GM03348 (cell line): ENCODE results near the gene PDGFRB.

Experiments
- DNase-seq: peaks from one replicate; pipeline ENCODE4 v3.0.0; 2012; ENCODE audit warnings: low spot score

The PDGFRB gene

DNA sequence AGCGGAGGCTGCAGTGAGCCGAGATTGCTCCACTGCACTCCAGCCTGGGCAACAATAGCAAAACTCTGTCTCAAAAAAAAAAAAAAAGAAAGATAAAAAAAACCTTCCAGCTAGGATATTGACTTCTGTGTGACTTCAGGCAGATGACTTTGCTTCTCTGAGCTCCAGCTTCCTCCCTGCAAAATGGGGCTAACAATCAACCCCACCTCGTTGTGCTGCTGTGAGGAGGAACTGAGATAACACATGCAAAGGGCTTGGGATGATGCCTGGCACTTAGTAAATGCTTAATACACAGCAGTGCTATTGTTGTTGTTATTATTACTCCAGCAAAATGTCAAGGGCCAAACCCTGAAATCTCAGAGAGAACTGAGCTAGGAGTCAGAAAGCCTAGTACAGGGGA lies 7.4 kb upstream of the PDGFRB start:
- DNase-seq = no peak

DNA sequence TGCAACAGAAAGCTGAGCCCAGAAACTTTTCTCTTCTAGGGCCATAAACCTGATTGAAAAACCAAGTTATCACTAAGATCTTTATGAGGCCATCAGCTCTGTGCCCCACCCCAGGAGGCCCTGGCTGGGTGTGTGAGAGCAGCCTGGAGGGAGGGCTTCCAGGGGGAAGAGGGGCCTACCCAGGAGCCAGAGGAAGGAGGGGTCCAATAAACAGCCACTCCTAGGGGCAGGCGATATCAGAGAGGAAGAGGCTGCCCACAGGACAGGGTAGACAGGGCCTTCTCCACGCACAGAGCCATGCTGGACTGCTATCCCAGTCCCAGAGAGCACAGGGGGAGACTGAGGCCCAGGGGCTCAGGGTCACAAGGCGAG lies 6.5 kb upstream of the PDGFRB start:
- no peak for DNase-seq

DNA sequence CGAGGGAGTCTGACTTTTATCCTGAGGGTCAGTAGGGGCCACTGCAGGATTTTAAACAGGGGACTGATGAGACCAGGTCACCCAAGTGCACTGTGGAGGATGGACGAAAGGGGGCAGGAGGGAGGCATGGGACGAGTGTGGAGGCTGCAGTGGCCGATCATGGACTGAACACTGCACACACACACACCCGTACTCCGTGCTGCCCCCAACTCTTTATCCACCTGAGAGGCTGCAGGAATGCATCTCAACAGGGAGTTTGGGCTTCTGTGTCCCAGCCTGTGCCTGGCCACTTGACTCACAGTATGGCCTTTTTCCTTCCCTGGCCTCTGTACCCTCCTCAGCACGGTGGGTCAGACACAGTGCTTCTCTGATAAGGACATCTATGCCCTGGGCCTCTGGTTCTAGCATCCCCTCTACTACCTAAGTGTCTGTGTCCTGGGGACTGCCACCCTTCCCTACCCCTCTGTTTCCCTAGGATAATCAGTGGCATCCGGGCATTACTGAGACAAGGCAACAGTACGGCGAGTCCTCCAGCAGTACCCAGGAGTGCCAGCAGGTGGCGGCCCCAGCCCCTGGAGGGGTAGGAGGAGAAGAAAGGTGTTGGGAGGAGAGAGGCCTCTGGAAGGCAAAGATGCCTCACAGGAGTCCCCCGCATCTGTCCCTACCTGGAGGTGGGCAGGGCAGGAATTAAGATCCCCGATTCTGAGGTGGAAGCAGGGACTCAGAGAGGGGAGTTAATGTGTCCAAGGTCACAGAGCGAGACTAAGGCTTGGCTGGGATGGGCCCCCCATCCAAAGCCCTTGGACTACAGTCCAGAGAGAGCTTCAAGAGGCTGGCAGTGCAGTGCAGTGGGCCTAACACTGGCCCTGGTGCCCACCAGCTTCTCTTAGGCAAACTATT lies 5.8 kb upstream of the PDGFRB start:
- DNase-seq = peak; percentile 92

DNA sequence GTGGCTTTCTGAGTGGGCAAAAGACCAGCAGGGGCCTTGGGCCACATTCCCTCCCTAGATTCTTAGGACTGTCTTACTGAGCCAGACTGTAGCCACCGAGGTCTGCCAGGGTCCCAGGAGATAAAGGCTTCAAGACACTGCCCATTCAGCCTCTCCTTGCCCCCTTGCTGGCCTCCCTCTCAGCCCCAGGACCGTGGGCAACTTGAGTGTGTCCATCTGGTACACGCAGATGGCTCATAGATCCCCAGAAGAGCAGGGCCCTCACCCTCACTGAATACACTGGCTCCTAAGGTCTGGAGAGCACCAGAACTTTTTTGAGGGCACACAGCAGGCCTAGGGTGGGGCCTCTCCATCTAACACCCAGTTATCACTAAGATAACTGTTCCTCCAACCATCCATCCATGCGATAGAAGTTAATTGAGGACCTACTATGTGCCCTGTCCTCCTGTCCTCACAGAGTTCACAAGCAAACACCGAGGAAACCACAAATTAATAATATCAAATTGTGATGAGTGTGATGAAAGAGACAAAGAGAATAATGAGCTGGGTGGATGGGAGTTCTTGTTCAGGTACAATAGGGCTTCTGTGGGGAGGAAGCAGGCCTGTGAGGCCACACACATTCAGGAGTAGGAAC lies 4.9 kb upstream of the PDGFRB start:
- DNase-seq = no peak

DNA sequence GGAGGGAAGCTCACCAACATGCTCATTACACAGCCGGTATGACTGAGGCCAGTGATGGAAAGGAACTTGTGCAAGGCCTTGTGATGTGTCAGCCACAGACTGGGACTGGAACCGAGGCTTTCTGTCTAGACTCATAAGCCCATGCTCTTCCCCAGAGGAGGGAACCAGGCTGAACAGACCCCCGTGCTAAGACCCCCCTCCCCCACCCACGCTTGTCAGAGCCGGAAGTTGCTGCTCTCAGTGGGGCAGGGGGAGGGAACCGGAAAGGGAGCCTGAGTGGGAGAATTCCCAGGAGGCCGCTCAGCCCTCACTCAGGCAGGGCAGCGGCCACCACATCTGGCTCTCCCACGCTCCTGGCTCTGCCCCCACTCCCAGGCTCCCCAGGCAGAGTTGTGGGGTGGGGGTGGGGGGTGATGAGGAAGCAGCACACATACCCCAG lies 4.1 kb upstream of the PDGFRB start:
- DNase-seq = peak; percentile 92

DNA sequence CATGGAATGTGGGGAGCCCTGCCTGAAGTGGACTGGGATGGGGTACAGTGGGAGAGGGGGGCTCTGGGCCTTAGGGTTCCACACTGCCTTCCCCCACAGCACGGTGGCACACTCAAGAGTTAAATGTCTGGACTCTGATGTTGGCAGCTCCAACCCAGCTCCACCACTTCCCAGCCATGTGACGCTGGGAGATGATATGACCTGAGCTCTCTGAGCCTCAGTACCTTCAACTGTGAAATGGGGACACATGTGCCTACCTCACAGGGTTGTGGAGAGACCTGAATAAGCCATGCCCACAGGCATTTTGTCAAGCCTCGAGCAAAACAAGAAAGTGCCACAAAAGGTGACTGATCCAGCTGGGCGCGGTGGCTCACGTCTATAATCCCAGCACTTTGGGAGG lies 3.4 kb upstream of the PDGFRB start:
- DNase-seq = no peak

DNA sequence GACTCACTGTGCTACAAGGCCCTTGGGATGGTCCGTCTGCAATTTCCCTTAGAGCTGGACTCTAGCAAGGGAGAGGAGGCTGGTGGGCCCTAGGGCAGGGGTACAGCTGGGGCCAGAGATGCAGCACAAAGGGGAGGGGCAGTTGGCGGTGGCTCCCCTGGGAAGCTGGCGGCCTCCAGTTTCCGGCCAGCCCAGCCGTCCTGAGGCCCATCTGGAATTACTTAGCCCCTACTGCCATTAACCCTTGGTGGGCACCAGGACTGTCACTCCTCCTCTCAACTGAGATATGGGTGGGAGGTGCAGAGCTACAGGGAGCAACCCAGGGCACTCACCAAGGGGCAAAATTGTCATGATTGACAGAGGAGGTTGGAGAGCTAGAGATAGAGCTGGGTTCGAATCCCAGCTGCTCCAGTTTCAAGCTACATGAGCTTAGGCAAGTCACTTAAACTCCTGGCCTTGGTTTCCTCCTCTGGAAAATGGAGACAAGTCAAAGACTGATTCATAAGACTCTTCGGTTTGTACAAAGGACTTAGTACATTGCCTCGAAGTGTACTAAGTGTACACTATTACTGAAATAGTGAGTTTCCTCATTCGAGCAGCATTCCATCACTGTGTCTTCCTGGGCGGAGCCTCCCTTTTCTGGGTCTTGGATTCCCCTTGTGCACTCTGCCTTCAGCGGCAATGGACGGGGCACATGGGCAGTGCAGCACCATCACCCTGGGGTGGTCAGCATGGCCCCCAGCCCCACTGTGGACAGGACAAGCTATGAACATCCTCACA lies 2.7 kb upstream of the PDGFRB start:
- DNase-seq = peak; percentile 83

DNA sequence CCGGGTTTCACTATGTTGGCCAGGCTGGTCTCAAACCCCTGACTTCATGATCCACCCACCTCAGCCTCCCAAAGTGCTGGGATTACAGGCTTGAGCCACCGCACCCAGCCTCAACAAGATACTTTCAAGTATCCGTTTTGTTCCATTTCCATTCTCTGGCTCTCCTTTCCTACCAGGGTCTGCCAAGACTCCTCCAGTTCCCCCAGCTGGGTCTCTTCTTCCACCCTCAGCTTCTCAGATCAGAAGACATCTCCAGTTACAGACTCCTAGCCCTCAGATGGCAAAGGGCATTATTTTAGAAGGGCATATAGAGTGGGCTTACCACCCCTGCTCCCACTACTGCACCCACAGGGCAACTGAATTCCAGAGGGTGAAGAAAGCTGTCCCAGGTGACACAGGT lies 1.5 kb upstream of the PDGFRB start:
- no peak for DNase-seq

DNA sequence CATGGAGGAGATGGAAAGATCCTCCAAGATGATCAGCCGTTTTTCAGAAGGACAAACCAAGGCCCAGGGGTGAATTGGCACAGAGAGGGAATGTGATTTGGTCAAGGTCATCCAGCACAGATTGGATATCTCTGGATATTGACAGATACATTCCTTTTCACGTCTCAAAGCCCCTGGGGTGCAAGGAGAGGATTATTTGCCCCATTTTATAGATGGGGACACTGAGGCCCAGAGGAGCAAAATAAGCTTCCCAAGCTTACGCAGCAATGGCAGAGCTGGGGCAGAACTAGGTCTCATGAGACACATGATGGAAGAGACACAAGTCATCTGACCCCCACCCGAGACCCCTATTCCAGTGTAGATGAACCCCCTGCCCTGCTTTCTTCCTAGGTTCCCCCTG lies 895 bp upstream of the PDGFRB start:
- no peak for DNase-seq

DNA sequence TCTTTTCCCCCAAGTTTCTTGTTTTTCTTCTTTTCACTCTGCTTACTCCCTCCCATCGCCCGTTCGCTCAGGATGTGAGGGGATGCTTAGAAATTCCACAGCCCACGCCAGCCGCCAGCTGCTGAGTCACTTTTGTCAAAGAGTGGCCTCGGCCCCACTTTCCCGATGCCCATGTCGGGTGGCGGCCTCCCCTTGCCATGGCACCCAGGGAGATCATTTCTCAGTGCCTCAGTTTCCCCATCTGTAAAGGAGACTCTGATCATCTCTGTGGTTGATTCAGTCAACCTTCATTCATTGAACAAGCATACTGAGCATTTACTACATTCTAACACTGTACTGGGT lies 353 bp upstream of the PDGFRB start:
- no peak for DNase-seq

DNA sequence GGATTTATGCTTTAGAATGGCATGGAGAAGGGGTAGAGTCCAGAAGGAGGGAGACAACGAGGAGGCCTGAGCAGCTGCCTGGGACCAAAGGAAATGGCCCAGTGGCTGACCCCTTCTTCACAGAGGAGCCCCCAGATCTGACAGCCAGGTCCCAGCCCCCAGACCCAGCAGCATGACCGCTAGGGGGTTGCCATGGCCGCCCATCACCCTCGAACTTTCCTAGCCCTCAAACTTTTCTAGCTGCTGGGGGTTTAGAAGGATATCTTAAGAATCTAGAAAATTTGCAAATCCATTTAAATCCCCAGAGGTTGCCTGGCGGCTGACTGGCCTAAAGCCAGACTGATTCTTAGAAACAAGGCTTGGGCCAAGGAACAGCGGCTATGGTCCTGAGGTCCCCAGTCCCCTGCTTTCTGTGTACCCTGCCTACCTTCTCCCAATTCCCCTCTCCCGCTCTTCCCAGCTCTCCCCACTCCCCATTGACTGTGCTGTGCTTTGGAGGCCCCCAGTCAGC lies 972 bp downstream of the PDGFRB start:
- no peak for DNase-seq

DNA sequence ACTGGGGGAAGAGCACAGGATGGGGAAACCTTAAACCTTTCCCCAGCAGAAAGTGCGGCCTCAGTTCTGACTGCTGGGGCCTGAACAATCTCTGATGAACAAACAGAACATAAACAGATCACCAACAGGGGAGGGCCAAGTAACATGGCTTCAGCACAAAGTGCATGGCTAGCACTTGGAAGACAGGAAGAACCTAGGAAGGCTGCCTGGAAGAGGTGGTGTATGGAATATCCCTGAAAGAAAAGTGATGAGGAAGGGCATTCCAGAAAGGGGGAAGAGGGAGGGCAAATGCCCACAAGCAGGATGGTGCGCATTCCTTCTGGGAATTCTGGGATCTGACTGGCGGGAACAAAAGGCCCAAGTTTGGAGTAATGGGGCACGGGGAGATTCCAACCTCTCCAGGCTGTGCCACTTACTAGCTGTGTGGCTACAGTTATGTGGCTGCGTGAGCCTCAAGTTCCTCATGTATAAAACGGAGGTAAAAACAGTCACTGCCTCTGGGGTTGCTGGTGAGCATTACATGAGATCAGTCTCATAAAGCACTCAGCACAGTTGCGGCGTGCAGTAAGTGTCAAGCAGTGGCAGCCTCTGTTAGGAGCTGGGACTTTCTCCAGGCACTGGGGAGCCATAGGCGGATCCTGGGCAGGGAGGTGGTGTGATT lies 1.6 kb downstream of the PDGFRB start:
- peak; percentile 67 for DNase-seq

DNA sequence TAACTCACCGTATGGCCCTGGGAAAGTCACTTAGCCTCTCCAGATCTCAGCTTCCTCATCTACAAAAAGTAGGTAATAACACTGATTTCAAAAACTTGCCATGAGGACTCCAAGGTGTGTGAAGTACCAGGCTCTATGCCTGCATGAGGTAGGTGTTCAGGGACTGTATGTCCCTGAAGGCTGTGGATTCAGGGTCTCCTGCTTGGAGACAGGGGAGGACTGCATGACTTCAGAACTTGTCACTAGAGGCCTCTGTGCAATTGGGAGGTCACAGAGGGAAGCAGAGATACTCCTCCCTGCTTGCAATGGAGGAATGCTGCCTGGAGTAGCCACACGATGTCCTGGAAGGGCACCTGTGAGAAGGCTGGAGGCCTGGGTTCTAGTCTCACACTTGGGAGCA lies 2.2 kb downstream of the PDGFRB start:
- no peak for DNase-seq

DNA sequence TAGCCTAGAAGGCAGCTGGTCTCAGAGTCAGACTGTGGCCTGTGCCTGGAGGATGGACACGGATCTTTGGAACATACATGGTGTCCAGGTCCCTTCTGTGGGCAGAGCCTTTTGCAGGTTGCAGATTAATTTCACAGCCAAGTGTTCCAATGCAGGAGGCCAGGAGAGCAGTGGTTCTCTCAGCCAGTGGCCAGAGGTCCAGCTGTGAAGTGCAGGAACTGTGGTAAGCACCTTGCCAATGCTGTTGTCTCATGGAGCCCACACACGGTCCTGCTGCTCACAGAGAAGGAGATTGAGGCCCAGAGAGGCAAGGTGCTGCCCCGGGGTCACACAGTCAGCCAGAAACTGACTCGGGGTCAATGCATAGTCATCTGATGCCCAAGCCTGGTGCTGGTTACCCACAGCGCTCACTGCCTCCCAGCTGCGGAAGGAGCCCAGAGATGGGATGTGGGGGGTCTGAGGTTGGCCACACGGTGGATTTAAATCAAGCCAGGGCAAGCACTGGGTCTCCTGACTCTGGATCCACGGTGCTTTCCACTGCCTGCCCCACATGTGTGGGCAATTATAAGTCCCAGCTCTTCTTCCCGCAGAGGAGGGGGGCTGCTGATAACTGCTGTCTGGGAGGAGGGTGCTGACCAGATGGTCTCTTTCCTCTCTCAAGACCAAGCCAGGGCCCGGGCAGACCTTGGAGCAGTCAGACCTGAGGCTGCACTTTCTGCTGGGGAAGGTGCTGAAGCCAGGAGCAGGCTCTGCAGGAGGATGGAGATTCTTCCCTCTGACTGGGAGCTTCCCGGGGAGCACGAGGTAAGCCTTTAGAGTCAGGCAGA lies 2.8 kb downstream of the PDGFRB start:
- peak; percentile 43 for DNase-seq

DNA sequence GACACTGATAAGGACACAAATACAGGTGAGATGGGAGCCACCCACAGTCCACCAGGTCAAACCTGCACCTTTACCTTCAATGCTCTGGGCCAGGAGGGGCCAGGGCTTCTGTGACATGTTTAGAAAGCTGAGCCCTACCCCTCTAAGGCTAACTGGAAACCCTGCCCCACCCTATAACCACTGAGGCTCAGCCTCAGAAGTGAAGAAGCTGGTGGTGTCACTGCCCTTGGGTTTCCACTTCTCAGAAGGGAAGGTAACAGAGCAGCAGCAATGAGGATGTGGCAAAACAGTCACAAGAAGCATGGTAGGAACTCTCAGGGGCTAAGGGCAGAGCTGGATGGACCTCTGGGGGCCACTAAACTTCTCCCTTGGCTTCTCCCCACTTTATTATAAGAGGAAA lies 6.0 kb downstream of the PDGFRB start:
- no peak for DNase-seq

DNA sequence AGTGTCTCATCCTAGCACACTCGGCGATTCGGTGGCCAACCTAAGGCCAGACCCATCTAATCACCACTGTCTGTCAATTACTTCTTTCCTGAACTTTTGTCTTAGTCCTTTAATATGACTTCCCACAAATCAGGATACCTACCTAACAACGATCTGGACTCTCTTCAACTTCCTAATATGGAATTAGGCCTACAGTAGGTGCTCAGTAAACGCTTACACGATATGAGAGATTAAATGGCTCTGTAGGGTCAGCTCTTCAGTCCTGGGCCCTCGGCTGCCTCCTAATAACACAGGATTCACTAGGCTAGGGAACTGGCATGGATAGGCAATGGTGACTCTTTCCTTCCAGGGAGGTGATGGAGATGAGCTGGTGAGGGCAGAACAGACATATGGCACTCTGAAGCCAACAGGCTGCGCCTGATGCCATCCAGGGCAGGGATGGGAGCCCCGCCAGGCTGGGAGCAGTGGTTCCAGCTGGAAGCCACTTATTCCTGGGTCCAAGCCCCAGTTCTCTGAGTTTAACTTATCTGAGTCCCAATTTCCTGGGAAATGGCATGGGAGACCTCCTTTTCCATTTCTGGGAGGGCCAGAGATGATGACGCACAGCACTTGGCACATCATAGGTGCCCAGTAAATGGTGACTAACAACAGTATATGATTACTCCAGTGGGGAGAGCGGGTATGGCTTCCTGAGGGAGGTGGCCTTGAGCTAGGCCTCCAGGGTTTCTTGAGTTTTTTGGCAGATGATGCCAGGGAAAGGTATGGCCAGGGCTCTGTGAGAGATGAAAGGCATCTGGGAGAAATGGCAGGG lies 7.3 kb downstream of the PDGFRB start:
- DNase-seq = no peak

DNA sequence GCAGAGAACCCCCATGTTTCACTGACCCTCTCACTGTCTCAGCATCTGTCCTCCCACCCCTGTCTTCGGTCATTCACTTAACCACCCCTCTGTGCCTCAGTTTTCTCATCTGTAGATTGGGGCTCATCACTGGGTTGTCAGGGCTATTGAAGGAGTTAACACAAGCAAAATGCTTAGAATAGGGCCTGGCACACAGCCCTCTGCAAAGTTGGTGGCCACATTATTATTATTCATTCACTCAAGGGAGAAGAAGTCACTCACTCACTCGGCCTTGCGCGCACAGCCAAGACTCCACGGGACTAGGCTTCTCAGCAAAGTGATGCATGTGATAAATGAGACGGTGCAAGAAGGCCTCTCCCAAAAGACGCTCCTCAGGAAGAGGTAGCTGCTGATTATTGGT lies 8.0 kb downstream of the PDGFRB start:
- DNase-seq = no peak

DNA sequence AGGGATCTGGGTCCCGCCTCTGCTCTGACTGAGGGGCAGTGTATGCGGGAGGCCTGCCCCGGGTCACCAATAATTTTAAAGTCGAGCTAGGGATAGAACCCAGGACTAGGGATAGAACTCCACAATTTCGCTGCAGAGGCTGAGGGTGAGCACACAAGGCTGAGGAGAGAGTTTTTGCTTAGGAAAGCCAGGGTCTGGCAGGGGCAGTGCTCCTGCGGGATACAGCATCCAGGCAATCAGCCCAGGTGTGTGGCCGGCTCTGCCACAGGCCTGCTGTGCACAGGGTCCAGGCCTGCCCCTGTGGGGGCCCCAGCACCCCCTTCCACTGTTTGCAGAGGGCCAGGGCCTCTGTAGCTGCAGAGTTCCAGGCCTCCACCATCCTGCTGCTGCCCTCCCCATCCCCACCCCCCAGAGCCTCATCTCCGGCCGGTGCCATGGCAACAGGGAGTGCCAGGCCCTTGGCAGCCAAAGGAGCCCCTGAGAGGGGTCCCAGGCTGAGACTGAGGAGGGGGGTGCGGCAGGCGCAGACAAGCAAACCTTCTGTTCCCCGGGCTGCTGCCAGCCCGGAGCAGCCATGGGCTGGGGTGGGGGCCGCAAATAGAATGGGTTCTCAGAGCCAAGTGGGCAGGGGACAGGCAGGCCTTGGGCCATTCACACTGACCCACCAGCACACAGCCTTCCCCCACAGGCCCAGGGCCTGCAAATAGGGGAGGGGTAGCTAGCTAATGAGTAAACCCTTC lies 8.6 kb downstream of the PDGFRB start:
- DNase-seq = no peak

DNA sequence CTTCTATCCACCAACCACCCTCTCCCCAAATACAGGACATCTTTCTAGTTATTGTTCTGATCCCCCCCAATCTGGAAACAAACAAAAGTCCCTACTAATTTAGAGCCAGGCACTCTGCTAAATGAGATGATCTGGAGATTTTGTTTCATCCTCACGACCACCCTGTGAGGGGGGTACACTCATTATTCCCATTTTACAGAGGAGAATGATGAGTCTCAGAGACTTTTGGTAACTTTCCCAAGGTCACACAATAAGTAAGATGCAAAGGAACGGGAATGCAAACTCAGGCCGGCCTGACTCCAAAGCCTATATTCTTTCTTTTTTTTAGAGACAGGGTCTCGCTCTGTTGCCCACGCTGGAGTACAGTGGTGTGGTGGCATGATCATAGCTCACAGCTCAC lies 9.4 kb downstream of the PDGFRB start:
- no peak for DNase-seq

DNA sequence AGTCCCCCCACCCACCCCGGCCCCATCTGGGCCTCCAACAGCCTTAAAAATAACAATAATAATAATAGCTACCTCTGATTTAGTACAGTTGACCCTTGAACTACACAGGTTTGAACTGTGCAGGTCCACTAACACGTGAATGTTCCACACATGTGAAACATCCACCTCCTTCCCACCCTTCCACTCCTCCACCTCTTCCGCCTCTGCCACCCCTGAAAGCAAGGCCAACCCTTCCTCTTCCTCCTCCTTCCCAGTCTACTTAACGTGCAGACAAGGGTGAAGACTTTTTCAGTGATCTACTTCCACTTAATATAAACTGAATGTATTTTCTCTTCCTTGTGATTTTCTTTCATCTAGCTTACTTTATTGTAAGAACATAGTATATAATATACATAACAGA lies 10.8 kb downstream of the PDGFRB start:
- no peak for DNase-seq
